Prostate gland (tissue), 2 donors: Measurements from ENCODE around the gene SF3A2.

Experiments
- CTCF ChIP-seq, 4 experiments: fragments of 200-600 bp in 2 of 4; fragments of 450-650 bp in 2 of 4; sonication (generic) in 2 of 4; IDR thresholded peaks; 1 replicate in 3 of 4; 2 replicates in 1 of 4; pipeline ENCODE4 v1.5.1; 2016 to 2019; ENCODE audit warnings: antibody characterized with exemption in 4 of 4, mild to moderate bottlenecking in 2 of 4, moderate library complexity in 2 of 4
- POLR2A ChIP-seq: fragments of 450-650 bp; IDR thresholded peaks from one replicate; pipeline ENCODE4 v1.6.1; 2016; ENCODE audit warnings: antibody characterized with exemption, mild to moderate bottlenecking

- TF ChIP-seq CTCF (IDR thresholded peaks at IDR 0.05) = no peak
- TF ChIP-seq POLR2A = no peak
Measured at GRCh38 chr19:2195361-2195760, 41.3 kb upstream of the SF3A2 start.
